Measurements from ENCODE around the gene MGAT4B.

- TF ChIP-seq CREB1 (IDR thresholded peaks at IDR 0.05; ENCODE audit: low read depth) (no peak), RAD21 (IDR thresholded peaks at IDR 0.05; ENCODE audit: low read depth) (no peak), FOXM1 (IDR thresholded peaks at IDR 0.05; ENCODE audit: borderline replicate concordance, low read depth) (no peak), EP300 (IDR thresholded peaks at IDR 0.05; ENCODE audit: borderline replicate concordance) (no peak), YY1 (IDR thresholded peaks at IDR 0.05; ENCODE audit: low read depth) (no peak), TCF12 (IDR thresholded peaks at IDR 0.05; ENCODE audit: low read depth) (no peak)
Measured at GRCh38 chr5:179816401-179816795, 9.7 kb upstream of the MGAT4B start.
